Activated T-cell treated with anti-CD3 and anti-CD28 coated beads for 1 hour (primary cell): ENCODE data around the gene PRSS38.
A peak's percentile ranks its signal among the peaks of the same experiment; 100 is the strongest.
"Not testable (repeated sequence)": the region's sequence is repeated elsewhere in the genome, so short reads cannot be mapped to it uniquely, and the experiment has no call there.

Experiments
- DNase-seq: peaks from one replicate; pipeline ENCODE4 v3.0.0-alpha.2; 2020; ENCODE audit warnings: low read depth

Gene PRSS38

DNA sequence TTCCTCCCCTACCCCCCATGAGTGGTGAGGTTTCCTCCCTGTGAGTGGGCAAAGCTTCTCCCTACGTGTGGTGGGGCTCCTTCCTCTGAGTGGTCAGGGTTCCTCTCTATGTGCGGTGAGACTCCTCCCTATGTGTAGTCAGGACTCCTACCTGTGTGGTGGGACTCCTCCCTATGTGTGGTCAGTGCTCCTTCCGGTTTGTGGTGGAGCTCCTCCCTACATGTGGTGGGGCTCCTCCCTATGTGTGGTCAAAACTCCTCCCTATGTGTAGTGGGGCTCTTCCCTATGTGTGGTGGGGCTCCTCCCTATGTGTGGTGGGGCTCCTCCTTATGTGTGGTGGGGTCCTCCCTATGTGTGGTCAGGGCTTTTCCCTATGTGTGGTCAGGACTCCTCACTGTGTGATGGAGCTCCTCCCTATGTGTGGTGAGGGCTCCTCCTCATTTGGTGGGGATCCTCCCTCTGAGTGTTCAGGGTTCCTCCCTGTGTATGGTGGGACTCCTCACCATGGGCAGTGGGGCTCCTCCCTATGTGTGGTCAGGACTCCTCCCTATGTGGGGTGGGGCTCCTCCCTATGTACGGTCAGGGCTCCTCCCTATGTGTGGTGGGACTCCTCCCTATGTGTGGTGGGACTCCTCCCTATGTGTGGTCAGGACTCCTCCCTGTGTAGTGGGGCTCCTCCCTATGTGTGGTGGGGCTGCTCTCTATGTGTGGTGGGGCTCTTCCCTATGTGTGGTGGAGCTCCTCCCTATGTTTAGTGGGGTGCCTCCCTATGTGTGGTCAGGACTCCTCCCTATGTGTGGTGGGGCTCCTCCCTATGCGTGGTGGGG, 29.1 kb downstream of the PRSS38 start:
- DNase-seq: no peak

DNA sequence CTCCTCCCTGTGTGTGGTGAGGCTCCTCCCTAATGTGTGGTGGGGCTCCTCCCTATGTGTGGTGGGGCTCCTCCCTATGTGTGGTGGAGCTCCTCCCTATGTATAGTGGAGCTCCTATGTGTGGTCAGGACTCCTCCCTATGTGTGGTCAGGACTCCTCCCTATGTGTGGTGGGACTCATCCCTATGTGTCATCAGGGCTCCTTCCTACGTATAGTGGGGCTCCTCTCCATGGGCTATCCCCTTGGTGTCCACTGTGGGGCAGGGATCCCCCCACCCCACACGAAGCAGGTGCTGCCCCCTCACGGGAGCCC, 29.6 kb downstream of the PRSS38 start:
- no peak for DNase-seq

DNA sequence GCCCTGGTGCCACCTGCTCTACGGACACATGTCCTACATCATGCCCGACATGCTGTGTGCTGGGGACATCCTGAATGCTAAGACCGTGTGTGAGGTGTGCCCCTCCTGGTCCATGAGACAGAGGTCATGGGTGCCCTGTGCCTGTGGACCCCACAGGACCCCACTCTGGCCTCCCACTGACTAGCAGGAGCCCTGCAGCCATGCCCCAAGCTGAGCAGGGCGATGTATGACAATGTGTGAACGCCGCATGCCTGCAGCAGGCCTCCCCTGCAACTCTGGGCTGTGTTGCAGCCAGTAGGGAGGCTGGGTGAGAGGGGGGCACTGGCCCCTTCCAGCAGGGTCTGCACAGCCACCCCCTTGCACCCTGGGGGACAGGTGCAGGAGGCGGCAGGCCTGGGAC, 30.0 kb downstream of the PRSS38 start:
- no peak for DNase-seq

DNA sequence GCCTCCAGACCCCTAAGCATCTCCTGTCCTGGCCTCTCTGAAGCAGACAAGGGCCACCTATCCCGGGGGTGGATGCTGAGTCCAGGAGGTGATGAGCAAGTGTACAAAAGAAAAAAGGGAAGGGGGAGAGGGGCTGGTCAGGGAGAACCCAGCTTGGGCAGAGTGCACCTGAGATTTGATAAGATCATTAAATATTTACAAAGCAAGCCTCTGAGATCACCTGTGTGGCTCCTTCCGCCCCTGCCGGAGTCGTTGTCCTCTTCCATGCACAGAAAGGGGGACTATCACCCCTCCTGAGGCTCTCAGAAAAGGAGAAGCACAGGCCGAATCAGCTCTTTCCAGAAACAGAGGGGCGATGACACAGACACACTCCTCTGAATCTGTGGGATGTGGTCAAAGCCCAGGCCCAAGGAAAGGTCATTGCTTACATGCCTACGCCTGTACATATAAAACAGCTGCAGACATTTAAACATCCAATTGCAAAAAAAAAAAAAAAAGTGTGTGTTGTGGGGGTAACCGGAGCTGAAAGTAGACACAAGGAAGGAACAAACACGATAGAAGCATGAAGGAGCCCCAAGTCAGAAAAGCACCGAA, 30.9 kb downstream of the PRSS38 start:
- no peak for DNase-seq

DNA sequence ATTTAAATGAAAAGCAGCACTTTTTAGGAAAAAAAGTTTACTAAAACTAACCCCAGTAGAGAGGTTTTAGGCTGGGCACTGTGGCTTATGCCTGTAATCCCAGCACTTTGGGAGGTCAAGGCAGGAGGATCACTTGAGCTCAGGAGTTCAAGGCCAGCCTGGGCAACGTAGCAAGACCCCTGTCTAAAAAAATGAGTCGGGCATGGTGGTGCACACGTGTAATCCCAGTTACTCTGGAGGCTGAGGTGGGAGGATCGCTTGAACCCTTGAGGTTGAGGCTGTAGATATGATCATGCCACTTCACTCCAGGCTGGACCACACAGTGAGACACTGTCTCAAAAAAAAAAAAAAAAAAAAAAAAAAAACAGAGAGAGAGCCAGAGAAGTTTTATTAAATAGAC, 31.6 kb downstream of the PRSS38 start:
- not testable (repeated sequence) for DNase-seq

DNA sequence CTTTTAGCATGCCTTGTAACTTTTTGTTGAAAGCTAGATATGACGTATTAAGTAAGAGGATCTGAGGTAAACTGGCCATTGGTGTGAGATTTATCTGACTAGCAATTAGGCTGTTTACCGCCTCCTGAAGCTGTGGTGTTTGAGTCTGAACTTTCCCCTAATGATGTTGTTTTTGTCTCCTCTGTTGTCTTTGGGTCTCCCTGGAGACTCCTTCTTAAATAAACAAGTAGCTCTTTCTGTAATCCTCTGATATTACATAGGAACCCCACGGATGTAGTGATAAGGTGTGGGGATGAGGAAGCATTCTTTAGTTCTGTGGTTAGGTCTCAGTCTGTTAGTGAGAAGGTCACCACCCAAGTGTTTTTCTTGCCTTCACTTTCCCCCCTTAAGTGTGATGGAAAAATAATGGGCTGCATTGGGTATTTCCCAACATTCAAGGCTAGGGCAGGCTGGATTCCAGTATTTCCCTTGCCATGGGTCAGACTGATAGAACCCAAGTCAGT, 33.0 kb downstream of the PRSS38 start:
- DNase-seq: no peak

DNA sequence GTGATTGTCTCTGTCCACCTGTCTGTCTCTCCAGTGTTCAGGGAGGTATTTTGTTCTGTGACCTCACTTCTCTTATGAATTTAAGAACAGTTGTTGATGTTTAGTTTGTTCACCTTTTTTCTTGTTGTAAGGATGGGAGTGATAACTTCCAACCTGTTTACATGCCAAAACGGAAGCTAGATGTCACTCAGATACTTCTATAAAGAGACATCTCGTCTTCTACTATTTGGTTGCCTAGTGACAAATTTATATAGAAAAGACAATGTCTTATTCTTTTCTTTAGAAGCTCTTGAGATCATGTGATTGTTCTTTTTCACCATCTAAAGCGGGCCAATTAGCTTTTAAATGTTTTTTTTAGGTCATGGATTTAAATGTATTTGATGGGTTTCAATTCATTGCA, 33.8 kb downstream of the PRSS38 start:
- DNase-seq: no peak

DNA sequence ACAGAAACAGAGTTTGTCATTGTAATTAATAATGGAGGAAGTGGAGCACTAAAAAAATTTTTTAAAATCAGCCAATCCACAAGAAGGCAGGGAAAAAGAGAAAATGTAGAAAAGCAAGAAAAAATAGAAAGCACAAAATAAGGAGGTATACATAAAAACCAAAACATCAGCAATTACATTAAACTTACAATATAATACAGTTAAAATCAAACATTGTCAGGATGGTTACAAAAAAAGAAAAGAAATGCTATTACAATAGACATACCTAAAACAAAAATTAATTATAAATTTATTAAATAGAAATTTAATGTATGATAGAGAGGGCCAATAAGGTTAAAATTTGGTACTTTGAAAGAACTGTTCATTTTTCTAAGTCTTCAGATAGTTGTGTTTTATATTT, 38.7 kb downstream of the PRSS38 start:
- no peak for DNase-seq

DNA sequence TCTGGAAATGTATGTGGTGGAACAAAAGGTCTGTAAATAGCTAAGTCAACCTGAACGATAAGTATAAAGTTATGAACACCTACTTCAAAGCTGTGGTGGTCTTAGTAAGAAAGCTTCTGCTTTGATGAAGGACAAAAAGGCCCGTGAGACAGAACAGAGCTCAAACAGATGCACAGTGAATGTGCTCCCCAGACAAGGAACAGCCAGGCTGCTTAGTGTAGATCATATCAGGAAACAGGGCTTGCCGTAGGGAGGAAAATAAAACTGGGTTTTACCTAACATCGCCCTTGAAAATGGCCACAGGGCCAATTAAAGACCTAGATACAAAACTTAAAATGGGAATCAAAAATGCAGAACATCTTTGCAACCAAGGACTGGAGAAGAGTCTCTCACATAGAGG, 40.2 kb downstream of the PRSS38 start:
- DNase-seq: no peak

DNA sequence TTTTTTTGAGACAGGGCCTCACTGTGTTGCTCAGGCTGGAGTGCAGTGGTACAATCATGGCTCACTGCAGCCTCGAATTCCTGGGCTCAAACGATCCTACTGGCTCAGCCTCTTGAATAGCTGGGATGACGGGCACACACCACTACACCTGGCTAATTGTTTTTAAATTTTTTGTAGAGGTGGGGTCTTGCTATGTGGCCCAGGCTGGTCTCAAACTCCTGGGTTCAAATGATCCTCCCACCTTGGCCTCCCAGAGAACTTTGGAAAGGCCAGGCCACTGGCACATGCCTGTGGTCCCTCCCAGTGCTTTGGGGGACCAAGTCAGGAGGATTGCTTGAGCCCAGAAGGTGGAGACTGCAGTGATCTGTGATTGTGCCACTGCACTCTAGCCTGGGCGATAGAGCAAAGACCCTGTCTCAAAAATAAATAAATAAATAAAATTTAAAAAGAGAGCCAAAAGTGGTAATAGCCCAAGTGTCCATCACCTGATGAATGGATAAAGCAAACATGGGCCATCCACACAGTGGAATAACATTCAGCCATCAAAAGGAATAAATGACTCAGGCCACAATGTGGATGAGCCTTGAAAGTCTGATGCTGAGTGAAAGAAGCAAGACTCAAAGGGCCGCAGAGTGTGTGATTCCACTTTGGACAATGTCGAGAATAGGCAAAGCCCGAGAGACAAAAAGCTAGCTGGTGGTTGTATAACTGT, 40.8 kb downstream of the PRSS38 start:
- no peak for DNase-seq

DNA sequence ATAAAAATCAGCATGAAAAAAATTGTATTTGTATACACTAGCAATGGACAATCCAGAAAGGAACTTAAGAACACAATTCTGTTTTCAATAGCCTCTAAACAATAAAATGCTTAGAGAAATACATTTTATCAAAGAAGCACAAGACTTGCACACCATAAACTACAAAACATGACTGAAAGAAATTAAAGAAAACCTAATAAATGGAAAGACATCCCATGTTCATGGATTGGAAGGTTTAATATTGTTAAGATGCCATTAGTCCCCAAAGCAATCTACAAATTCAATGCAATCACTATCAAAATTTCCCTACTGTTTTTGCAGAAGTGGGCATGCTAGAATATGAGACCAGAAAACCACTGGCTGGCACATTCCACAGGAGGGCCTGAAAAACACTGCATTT, 49.4 kb downstream of the PRSS38 start:
- no peak for DNase-seq

DNA sequence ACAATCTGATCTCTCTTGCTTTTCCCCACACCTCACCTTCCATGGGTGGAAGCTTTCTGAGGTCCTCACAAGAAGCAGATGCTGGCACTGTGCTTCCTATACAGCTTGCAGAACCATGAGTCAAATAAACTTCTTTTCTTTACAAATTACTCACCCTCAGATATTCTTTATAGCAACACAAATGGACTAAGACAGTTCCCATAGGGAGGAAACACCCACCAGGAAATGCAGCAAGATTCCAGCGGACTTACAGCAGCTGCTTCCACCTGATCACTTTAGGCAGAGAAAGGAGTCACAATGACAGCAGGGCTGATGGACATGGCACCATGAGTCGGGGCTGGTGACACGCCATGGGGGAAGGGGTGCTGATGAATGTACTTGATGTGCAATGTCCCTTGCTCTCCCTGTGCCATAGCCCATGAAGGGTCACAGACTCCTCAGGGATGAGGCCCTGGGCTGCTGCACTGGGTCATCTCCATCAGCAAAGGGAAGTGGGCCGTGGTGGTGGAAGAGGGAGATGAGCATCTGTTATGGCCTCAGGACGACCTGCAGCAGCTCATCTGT, 53.9 kb downstream of the PRSS38 start:
- no peak for DNase-seq

DNA sequence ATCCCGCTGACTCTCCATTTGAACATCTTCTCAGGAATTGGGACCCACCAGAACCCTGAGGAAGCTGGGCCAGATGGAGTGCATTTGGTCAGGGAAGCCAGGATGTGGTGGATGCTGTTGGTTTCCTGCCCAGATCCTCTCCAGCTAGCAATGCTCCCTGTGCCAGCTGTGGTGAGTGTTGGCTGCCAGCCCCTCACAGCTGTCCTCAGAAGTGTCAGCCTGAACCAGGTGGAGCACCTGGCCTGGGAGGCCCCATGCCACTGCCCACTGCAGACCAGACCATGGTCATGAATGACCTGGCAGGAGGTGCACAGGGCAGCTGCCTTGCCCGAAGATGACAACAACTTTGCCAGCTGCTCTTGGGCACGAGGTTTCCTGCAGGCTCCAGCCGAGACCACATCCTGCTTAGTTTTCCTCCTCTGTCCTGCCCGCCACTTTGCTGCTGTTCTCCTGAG, 54.4 kb downstream of the PRSS38 start:
- DNase-seq: no peak

DNA sequence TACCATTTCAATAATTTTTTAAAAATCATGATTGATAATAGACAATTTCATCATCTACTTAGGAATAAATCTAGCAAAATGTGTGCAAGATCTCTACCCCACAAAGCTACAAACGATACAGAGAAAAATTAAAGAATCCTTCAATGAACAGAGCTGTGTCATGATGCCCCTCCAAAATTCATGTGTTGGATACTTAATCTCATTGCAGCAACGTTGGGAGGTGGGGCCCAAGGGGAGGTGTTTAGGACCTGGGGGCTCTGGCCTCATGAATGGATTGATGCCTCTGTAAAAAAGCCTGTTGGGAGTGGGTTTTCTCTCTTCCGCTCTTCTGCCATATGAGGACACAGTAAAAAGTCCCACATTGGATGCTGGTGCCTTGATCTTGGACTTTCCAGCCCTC, 54.9 kb downstream of the PRSS38 start:
- DNase-seq: no peak

DNA sequence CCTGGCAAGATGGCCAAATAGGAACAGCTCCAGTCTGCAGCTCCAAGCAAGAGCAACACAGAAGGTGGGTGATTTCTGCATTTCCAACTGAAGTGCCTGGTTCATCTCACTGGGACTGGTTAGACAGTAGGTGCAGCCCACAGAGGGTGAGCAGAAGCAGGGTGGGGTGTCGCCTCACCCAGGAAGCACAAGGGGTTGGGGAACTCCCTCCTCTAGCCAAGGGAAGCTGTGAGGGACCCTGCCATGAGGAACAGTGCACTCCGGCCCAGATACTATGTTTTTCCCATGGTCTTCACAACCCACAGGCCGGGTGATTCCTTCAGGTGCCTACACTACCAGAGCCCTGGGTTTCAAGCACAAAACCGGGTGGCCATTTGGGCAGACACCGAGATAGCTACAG, 56.4 kb downstream of the PRSS38 start:
- DNase-seq: not testable (repeated sequence)

DNA sequence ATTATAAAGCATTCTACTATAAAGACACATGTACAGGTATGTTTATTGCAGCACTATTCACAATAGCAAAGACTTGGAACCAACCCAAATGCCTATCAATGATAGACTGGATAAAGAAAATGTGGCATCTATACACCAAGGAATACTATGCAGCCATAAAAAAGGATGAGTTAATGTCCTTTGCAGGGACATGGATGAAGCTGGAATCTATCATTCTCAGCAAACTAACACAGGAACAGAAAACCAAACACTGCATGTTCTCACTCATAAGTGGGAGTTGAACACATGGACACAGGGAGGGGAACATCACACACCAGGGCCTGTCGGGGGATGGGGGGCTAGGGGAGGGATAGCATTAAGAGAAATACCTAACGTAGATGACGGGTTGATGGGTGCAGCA, 62.3 kb downstream of the PRSS38 start:
- DNase-seq: not testable (repeated sequence)

DNA sequence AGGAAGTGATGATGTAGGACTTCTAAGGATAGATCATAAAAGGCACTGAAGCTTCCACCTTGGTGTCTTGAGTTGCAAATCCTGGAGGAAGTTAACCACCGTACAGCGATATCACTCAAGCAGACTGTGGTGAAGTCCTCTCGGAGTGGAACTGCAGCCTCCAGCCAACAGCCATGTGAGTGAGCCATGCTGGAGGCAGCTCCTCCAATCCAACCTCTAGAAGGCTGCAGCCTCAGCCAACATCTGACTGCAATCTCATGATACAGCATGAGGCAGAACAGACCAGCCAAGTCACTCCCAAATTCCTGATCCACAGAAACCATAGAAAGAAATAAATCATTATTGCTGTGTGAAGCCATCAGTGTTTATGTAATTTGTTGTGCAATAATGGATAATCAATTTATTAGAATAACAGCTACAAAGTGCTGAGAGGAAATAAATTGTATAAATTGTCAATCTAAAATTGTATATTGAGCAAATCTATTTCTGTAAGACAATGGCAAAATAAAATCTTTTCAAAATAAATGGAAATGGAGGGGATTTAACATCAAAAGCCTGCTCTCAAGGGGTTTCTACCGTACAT, 65.0 kb downstream of the PRSS38 start:
- no peak for DNase-seq

DNA sequence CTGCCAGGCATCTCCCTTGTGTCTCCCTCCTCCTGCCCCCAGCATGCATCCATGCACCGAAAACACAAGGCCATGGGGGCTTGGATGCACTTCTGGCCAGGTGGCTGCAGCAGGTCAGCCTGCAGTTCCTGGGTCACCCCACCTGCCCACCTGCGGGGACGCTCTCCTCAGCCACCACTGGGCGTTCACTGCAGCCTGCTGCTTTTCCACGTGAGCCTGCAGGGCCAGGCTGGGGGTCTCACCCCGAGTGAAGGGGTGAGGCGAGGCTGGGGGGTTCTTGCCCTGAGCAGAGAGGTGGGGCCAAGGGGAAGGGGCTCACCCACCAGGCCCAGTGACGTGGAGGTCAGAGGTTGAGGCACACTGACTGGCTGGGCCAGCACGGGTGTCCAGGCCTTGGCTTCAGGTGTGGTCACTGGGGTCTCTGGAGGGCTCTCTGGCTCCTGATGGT, 67.6 kb downstream of the PRSS38 start:
- DNase-seq: no peak

DNA sequence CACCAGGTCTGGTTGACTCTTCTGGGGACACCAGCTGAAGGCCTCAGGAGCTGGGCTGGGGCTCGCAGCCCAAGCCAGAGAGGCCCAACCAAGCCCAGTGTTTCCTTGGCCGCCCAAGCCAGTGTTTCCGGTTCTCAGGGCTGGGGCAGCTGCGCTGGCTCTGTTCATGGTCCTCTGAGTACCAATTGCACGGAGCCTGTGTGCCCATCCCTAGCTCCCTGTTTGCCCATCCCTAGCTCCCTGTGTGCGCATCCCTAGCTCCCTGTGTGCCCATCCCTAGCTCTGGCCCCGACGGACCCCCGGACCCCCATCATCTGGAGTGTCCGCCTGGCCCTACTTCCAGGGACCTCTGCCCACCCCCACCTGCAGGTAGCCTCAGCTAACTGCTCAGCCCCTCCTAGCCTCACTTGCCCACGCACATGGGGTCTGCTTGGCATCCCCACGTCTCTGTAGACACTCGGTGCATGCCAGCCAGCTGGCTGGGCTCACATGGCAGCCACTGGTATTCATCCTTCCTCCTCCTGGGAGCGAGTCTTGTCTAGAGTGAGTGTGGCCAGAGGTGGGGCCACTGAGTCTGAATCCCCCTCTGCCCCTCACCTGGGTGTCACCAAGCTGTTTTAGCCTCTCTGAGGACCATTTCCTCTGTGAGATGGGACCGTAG, 68.3 kb downstream of the PRSS38 start:
- no peak for DNase-seq

DNA sequence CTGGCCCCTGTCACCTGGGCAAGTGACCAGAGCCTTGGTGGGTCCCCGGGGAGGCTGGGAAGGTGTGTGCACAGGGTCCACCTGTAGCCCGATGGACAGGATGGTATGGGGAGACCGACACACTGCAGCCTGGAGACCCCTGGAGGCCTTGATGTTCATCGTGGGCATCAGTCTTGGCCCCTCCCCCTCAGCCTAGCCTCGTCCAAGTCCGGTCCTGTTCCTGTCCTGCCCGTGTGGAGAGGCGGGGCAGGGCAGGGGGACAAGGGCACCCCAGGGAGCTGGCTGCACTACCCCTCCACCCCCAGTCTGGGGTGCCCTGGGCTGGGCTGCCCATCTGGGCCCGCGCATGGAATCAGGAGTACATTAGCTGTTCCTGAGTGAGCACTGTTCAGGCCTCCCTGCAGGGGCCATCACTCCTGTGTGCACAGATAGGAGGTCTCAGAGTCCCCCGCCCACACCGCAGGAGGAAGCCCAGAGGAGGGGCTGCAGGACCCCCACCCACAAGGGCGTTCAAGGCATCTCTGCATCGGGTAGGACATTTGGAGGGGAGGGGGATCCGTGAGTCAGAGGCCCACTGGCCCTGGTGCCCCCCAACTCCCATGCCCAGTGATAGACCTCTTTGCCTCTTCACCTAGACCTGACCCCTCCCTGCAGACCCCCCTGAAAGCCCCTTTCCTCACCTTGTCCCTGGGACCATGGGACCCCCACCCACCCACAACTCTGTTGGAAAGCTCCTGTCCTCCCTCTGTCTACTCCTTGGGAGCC, 69.1 kb downstream of the PRSS38 start:
- DNase-seq: no peak

DNA sequence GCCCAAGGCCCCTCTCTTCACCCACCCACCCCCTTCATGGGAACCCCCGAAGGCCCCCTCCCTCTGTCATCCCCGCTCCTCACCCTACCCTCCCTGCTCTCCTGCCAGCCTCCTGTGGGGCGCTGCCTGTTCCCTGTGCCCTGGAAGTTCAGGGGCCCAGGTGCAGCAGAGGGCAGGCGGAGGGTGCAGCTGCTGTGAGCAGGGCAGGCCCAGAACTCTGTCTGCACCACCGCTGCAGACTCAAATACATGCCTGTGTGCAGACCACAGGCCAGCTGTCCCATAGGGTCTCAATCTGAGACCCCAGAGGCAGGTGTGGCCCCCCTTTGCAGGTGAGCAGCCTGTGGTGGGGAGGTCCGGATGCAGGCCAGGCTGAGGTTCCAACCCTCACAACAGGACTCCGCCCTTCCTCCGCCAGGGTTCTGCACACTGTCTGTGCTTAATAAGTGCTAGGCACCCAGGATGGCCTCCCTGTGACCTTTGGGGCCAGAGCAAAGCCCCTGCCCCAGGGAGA, 69.7 kb downstream of the PRSS38 start:
- peak; percentile 23 for DNase-seq
